ENCODE data around the gene IFI35.
"Not testable (repeated sequence)": the region's sequence is repeated elsewhere in the genome, so short reads cannot be mapped to it uniquely, and the experiment has no call there.

The IFI35 gene

DNA sequence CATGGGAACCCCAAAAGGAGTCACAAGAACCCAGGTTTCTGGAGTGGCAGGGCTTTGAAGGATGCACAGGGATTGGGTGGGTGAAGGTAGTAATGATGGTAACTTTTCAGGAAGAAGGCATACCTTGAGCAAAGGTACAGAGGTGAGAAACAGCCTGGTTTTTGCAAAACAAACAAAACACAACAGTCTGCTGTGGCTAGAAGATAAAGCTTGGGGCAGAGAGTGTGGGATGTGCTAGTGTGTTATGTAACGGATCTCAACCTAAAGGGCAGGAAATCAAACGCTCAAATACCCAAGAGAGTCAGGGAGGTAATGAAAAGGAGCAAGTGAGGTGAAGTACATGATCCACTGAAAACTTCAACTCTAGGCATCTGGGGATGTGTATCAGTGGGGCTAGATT is 31.3 kb upstream of the IFI35 start:
- DNase-seq (ENCODE audit: low read depth): no peak
- no peak overlapping the region for H3K4me3 ChIP-seq (ENCODE audit: control insufficient read depth, low read depth, low read length)
- TF ChIP-seq, protein P1, sequence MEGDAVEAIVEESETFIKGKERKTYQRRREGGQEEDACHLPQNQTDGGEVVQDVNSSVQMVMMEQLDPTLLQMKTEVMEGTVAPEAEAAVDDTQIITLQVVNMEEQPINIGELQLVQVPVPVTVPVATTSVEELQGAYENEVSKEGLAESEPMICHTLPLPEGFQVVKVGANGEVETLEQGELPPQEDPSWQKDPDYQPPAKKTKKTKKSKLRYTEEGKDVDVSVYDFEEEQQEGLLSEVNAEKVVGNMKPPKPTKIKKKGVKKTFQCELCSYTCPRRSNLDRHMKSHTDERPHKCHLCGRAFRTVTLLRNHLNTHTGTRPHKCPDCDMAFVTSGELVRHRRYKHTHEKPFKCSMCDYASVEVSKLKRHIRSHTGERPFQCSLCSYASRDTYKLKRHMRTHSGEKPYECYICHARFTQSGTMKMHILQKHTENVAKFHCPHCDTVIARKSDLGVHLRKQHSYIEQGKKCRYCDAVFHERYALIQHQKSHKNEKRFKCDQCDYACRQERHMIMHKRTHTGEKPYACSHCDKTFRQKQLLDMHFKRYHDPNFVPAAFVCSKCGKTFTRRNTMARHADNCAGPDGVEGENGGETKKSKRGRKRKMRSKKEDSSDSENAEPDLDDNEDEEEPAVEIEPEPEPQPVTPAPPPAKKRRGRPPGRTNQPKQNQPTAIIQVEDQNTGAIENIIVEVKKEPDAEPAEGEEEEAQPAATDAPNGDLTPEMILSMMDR (IDR thresholded peaks at IDR 0.05; ENCODE audit: control insufficient read depth, insufficient read depth, low read depth, low read length, missing control alignments): no peak

DNA sequence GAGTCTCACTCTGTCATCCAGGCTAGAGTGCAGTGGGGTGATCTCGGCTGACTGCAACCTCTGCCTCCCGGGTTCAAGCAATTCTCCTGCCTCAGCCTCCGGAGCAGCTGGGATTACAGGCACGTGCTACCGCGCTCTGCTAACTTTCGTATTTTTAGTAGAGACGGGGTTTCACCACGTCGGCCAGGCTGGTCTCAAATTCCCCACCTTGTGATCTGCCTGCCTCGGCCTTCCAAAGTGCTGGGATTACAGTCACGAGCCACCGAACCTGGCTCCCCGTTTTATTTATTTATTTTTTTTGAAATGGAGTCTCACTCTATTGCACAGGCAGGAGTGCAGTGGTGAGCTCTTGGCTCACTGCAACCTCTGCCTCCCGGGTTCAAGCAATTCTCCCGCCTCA is 30.9 kb upstream of the IFI35 start:
- not testable (repeated sequence) for DNase-seq (ENCODE audit: low read depth); H3K4me3 ChIP-seq (ENCODE audit: control insufficient read depth, low read depth, low read length)

DNA sequence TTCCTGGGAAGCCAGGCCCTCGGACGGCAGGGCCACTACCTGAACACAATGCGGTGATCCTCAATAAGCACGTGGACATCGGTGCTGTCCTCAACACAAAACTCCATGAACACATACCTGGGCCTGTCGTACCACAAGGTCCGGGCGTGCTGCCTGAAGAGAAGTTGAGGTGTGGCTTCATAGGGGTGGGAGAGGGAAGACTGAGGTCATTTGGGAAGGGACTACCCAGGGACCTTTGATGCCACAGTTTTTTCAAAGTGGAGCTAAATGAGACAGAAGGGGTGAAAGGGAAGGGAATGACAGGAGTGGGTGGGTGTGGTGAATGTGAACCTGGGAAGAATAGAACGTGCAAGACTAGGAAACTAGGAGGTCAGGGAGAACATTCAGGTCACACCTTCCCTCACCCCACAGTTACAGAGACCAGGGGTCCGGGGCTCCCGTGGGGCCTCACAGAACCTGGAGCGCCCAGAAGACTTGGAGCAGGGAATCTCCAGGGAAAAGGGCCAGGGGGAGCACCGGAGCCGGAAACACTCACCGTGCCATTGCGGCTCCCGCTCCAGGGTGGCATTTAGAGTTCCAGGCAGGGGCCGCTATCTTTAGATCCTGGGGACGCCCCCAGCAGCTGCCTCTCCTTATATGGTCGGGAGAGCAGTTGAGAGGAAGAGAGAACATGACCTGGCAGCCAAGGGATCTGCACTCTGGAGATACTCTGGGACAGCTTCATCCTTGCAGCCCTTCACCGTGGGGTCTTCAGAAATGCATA is 26.9 kb upstream of the IFI35 start, which contains the start of gene PTGES3L:
PTGES3L (minus strand) TSS at position 570 of the 763 bp plus-strand sequence; CDS start at position 543, 27 bp downstream.
- TF ChIP-seq, protein P1 (IDR thresholded peaks at IDR 0.05; ENCODE audit: control insufficient read depth, insufficient read depth, low read depth, low read length, missing control alignments): no peak
- H3K4me3 ChIP-seq (ENCODE audit: control insufficient read depth, low read depth, low read length): peak within 1 kb of the TSS; percentile 88
- DNase-seq (ENCODE audit: low read depth): no peak

DNA sequence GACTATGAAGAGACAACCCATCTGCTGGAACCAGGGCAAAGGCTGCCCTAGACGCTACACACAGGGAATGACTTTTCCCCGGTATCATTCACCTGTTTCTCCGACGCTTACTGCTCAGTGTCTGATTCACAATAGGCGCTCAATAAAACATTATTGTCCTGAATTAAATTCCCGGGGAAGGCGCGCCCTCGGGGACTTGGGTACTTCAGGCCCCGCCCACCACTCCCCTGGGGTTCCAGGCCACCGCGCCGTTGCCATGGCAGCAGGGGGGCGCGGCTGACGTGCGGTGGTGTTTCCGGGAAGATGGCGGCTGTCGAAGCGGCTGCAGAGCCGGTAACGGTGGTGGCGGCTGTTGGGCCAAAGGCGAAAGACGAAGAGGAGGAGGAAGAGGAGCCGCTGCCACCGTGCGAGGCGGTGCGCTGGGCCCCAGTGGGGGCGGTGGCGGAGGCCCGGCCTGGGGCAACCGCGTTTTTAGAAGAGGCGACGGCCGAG is 26.3 kb upstream of the IFI35 start, which contains the start of gene RUNDC1:
RUNDC1 (plus strand) TSS at position 292 of the 492 bp plus-strand sequence; CDS start at position 304, 12 bp downstream.
- TF ChIP-seq, protein P1 (IDR thresholded peaks at IDR 0.05; ENCODE audit: control insufficient read depth, insufficient read depth, low read depth, low read length, missing control alignments): no peak
- peak within 1 kb of the TSS; percentile 88 for H3K4me3 ChIP-seq (ENCODE audit: control insufficient read depth, low read depth, low read length)
- no peak for DNase-seq (ENCODE audit: low read depth)

DNA sequence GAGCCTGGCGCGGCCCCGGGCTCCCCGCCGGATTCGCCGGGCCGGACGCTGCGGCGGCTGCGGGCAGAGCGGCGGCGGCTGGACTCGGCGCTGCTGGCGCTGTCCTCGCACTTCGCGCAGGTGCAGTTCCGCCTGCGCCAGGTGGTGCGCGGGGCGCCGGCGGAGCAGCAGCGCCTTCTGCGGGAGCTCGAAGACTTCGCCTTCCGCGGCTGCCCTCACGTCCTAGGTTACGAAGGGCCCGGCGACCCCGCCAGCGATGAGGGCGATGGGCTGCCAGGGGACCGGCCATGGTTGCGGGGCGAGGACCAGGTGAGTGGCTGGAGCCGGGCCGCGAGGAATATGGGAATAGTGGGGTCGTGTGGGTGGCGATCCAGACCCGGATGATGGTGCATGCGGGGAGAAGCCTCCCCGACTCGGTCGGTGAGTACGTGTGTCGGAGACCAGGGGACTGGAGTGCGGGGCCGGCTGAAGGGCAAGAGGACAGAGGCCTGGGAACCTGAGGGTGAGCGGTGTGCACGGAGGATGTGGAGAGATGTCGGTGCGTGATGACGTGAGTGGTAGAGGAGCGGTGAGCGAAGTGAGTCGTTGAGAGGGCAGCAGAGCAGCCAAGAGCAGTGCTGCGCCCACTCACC is 25.7 kb upstream of the IFI35 start:
- no peak for DNase-seq (ENCODE audit: low read depth)
- H3K4me3 ChIP-seq (ENCODE audit: control insufficient read depth, low read depth, low read length): peak overlapping the region; percentile 88
- TF ChIP-seq, protein P1 (IDR thresholded peaks at IDR 0.05; ENCODE audit: control insufficient read depth, insufficient read depth, low read depth, low read length, missing control alignments): no peak

DNA sequence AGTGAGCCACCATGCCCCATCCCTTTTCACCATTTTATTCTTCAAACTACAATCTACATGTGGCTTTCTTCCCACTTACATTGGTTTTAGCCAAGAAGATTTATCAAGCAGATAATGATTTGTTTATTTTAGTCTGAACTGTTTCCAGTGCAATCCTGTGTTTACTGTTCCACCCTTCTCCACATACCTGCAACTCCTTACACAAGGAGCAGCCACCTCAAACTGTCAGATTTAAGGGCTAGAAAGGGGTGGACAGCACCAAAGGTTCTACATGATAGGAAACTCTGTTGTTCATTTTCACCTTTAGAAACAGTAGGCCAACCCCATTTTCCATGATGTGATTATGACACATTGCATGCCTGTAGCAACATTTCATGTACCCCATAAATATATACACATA is 24.3 kb upstream of the IFI35 start:
- no peak overlapping the region for H3K4me3 ChIP-seq (ENCODE audit: control insufficient read depth, low read depth, low read length)
- DNase-seq (ENCODE audit: low read depth): no peak
- TF ChIP-seq, protein P1 (IDR thresholded peaks at IDR 0.05; ENCODE audit: control insufficient read depth, insufficient read depth, low read depth, low read length, missing control alignments): no peak

DNA sequence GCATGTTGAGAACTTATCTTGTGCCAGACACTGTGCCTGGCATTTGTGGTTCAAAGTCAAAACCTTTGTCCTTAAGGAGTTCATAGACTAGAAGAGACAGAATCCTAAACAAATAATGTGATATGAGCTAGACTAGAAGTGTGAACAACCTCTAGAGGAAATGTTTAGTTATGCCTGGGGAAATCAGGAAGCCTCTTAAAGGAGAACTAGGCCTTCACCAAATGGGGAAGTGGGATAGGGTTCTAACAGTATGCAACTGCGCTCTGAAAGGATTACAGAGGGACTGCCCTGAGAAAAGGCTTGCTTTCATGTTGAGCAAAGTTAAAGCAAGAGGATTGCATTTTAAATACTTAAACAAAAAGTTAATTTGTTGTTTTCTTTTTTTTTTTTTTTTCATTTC is 21.4 kb upstream of the IFI35 start:
- TF ChIP-seq, protein P1 (IDR thresholded peaks at IDR 0.05; ENCODE audit: control insufficient read depth, insufficient read depth, low read depth, low read length, missing control alignments): no peak
- no peak for DNase-seq (ENCODE audit: low read depth)
- no peak overlapping the region for H3K4me3 ChIP-seq (ENCODE audit: control insufficient read depth, low read depth, low read length)

Data from AG09309 (cell line).